LNCAP (cell line): Measurements from ENCODE around the gene CFAP65.

Source experiments
- CTCF ChIP-seq: fragments of 450-650 bp; IDR thresholded peaks from 2 replicates; pipeline ENCODE4 v1.5.1; 2017; ENCODE audit warnings: mild to moderate bottlenecking

The CFAP65 gene

GRCh38 chr2:219035942-219036341 lies 5.4 kb downstream of the CFAP65 start:
- no peak for TF ChIP-seq CTCF

GRCh38 chr2:219034823-219035222 lies 6.5 kb downstream of the CFAP65 start:
- no peak for TF ChIP-seq CTCF

GRCh38 chr2:219032051-219032745 lies 9.1 kb downstream of the CFAP65 start:
- no peak for TF ChIP-seq CTCF

GRCh38 chr2:219031005-219031738 lies 10.1 kb downstream of the CFAP65 start:
- no peak for TF ChIP-seq CTCF

GRCh38 chr2:219030177-219030940 lies 11.0 kb downstream of the CFAP65 start:
- TF ChIP-seq CTCF = no peak

GRCh38 chr2:219029829-219030165 lies 11.5 kb downstream of the CFAP65 start:
- TF ChIP-seq CTCF = peak; percentile 82

- TF ChIP-seq CTCF = no peak
Measured at GRCh38 chr2:219028996-219029828, 12.1 kb downstream of the CFAP65 start.
